PC-3 (cell line): ENCODE measurements around the gene ATP2B2. TPM values are rescaled to one million over a fixed set of nuclear protein-coding genes. Genes with fewer than 3 reads are reported as not detected.

ENCODE experiments used
- ATAC-seq: fragments of 200-7000 bp; cut with Tn5 transposase; 2 replicates; pipeline ENCODE4 v1.9.1; 2020; ENCODE audit warnings: mild to moderate bottlenecking, moderate library complexity
- BruUV-seq: library from RNA; stranded (reverse); fragments of 400-500 nt; replicated peaks from 2 replicates; lab custom pipeline; 2021; lab: Mats Ljungman, UMichigan
- CTCF ChIA-PET: fragments of 300-600 bp; sonication (Branson Sonifier 250); formaldehyde crosslinking; loops from one replicate; lab custom pipeline; 2022; ENCODE audit warnings: antibody characterized with exemption; lab: Charles Lee
- POLR2A ChIA-PET: fragments of 300-600 bp; sonication (Branson Sonifier 250); formaldehyde crosslinking; loops from one replicate; lab custom pipeline; 2022; ENCODE audit warnings: antibody characterized with exemption; ENCODE audit not compliant: unreplicated experiment; lab: Charles Lee
- DNase-seq: peaks from one replicate; pipeline ENCODE4 v3.0.0-alpha.2; 2015
- H2AFZ ChIP-seq: fragments of 300-600 bp; sonication (generic); 2 replicates; pipeline ENCODE4 v1.6.0; 2016; ENCODE audit warnings: antibody characterized with exemption, low read length
- H3F3A ChIP-seq: fragments of 300-600 bp; sonication (generic); one replicate; pipeline ENCODE4 v1.6.0; 2017; ENCODE audit warnings: antibody characterized with exemption, low read length, control low read depth, mild to moderate bottlenecking; ENCODE audit not compliant: unreplicated experiment
- H3K27ac ChIP-seq: fragments of 300-600 bp; sonication (generic); 2 replicates; pipeline ENCODE4 v1.5.1; 2016; ENCODE audit warnings: mild to moderate bottlenecking, low read length
- H3K27me3 ChIP-seq: fragments of 300-600 bp; sonication (generic); 2 replicates; pipeline ENCODE4 v1.6.1; 2016; ENCODE audit warnings: low read length, mixed read lengths
- H3K36me3 ChIP-seq: fragments of 300-600 bp; sonication (generic); 2 replicates; pipeline ENCODE4 v1.6.1; 2016; ENCODE audit warnings: low read depth, mixed run types, low read length, mixed read lengths
- H3K4me1 ChIP-seq: fragments of 300-600 bp; sonication (generic); 2 replicates; pipeline ENCODE4 v1.5.1; 2016; ENCODE audit warnings: low read length; ENCODE audit not compliant: insufficient read depth
- H3K4me2 ChIP-seq: fragments of 300-600 bp; sonication (generic); 2 replicates; pipeline ENCODE4 v1.6.0; 2016; ENCODE audit warnings: low read length
- H3K4me3 ChIP-seq: fragments of 300-600 bp; sonication (generic); 2 replicates; pipeline ENCODE4 v1.5.1; 2016; ENCODE audit warnings: mild to moderate bottlenecking, low read length, mixed read lengths
- H3K79me2 ChIP-seq: fragments of 300-600 bp; sonication (generic); 2 replicates; pipeline ENCODE4 v1.6.1; 2017; ENCODE audit warnings: low read length, mixed read lengths
- H3K9ac ChIP-seq: fragments of 300-600 bp; sonication (generic); 2 replicates; pipeline ENCODE4 v1.6.0; 2016; ENCODE audit warnings: mild to moderate bottlenecking, low read length
- H3K9me2 ChIP-seq: fragments of 300-600 bp; sonication (generic); replicated peaks from 2 replicates; pipeline ENCODE4 v1.6.1; 2016; ENCODE audit warnings: mixed run types, low read length, mixed read lengths
- H3K9me3 ChIP-seq: fragments of 300-600 bp; sonication (generic); 2 replicates; pipeline ENCODE4 v1.6.1; 2016; ENCODE audit warnings: low read length, mixed read lengths
- H4K20me1 ChIP-seq: fragments of 300-600 bp; sonication (generic); 2 replicates; pipeline ENCODE4 v1.6.1; 2016; ENCODE audit warnings: low read length, mixed read lengths
- CTCF ChIP-seq: fragments of 300-600 bp; sonication (generic); conservative IDR thresholded peaks from 2 replicates; pipeline ENCODE4 v1.5.1; 2017; ENCODE audit warnings: antibody characterized with exemption, low read depth, mild to moderate bottlenecking, low read length
- EZH2 ChIP-seq: fragments of 300-600 bp; sonication (generic); IDR thresholded peaks from one replicate; pipeline ENCODE4 v1.6.1; 2017; ENCODE audit warnings: antibody characterized with exemption, mild to moderate bottlenecking, low read length; ENCODE audit not compliant: unreplicated experiment
- EZH2phosphoT487 ChIP-seq: fragments of 300-600 bp; sonication (generic); IDR thresholded peaks from 2 replicates; pipeline ENCODE4 v1.6.1; 2018; ENCODE audit warnings: mild to moderate bottlenecking, antibody characterized with exemption, low read length, borderline replicate concordance
- intact Hi-C: fragments of 100-400 bp; cut with micrococcal nuclease; formaldehyde crosslinking; loops from 2 replicates; pipeline ENCODE4 v1.9.0; 2023
- total RNA-seq: library from RNA; depleted of rRNA; stranded (reverse); fragments of >200 nt; gene quantifications from 2 replicates; pipeline ENCODE4 v1.2.3, GENCODE V29; 2014

ATP2B2 gene
- total RNA-seq, 1 experiment from 2014 or later, result not detected

- Histone ChIP-seq H3K9me3 (no peaks in the 10 kb centered on the region), H3K4me3 (no peak overlapping the region), H3K4me2 (no peak overlapping the region), H3K9ac (no peak overlapping the region), H4K20me1 (no peaks in the 10 kb centered on the region), H3F3A (no peaks in the 10 kb centered on the region), H3K36me3 (no peaks in the 10 kb centered on the region), H3K9me2 (no peaks in the 10 kb centered on the region), H3K79me2 (no peaks in the 10 kb centered on the region), H2AFZ (no peak overlapping the region), H3K4me1 (no peaks in the 10 kb centered on the region), H3K27ac (no peak overlapping the region), H3K27me3 (peaks cover 30% of the 10 kb centered on the region)
- ChIA-PET CTCF (no interaction called here), POLR2A (no interaction called here)
- DNase-seq, result no peak
- intact Hi-C loops, result no loop called here
- TF ChIP-seq EZH2, result no peak
- TF ChIP-seq CTCF, result no peak
- no peak for TF ChIP-seq EZH2phosphoT487
- no peak for ATAC-seq
- no TSS peak for BruUV-seq
These were observed 4.8 kb upstream of the ATP2B2 start for GRCh38 chr3:10510086-10510742.

GRCh38 chr3:10509325-10509724 lies 3.9 kb upstream of the ATP2B2 start:
- CTCF ChIA-PET, result no interaction called here
- POLR2A ChIA-PET, result no interaction called here

More at GRCh38 chr3:10509325-10509724, 3.9 kb upstream of the ATP2B2 start:
- Histone ChIP-seq H3K9me2 (no peaks in the 10 kb centered on the region), H2AFZ (no peak overlapping the region), H3K4me2 (no peak overlapping the region), H3K9ac (no peak overlapping the region), H3K36me3 (no peaks in the 10 kb centered on the region), H4K20me1 (no peaks in the 10 kb centered on the region), H3K27me3 (peaks cover 39% of the 10 kb centered on the region), H3K79me2 (no peaks in the 10 kb centered on the region), H3K4me1 (no peaks in the 10 kb centered on the region), H3K4me3 (no peak overlapping the region), H3K9me3 (no peaks in the 10 kb centered on the region), H3F3A (no peaks in the 10 kb centered on the region), H3K27ac (no peak overlapping the region)
- ATAC-seq (no peak), DNase-seq (no peak)
- intact Hi-C loops, result no loop called here
- no peak for TF ChIP-seq EZH2phosphoT487
- TF ChIP-seq EZH2, result no peak
- no peak for TF ChIP-seq CTCF
- no TSS peak for BruUV-seq
